Gastrocnemius medialis (tissue), 4 donors: Measurements from ENCODE around the gene NR1I2.

Source experiments
- CTCF ChIP-seq, 5 experiments: fragments of 450-650 bp in 3 of 5; fragments of 200-600 bp in 2 of 5; sonication (generic) in 2 of 5; IDR thresholded peaks in 4 of 5; conservative IDR thresholded peaks in 1 of 5; 1 replicate in 4 of 5; 2 replicates in 1 of 5; pipeline ENCODE4 v1.5.1; 2016 to 2019; ENCODE audit warnings: antibody characterized with exemption in 5 of 5, mild to moderate bottlenecking in 3 of 5, moderate library complexity in 3 of 5
- POLR2A ChIP-seq, 2 donors: fragments of 450-650 bp; IDR thresholded peaks; one replicate each; pipeline ENCODE4 v1.6.1; 2017; ENCODE audit warnings: antibody characterized with exemption in 2 of 2, mild to moderate bottlenecking in 2 of 2, moderate library complexity in 2 of 2

- no peak for TF ChIP-seq CTCF (IDR thresholded peaks at IDR 0.05 in 4 of 5, conservative IDR thresholded peaks at IDR 0.05 in 1 of 5)
- TF ChIP-seq POLR2A (IDR thresholded peaks at IDR 0.05) = no peak
These were observed 40.0 kb upstream of the NR1I2 start for GRCh38 chr3:119741657-119742590.
